Central memory CD8-positive, alpha-beta T cell (primary cell): ENCODE results near the gene WWP2.
A peak's percentile ranks its signal among the peaks of the same experiment; 100 is the strongest.

ENCODE experiments used
- ATAC-seq: fragments of 150-1000 bp; cut with Tn5 transposase; replicated peaks from 2 replicates; pipeline ENCODE4 v1.10.0; 2022; ENCODE audit warnings: mild to moderate bottlenecking, moderate FRiP score, moderate number of reproducible peaks; ENCODE audit not compliant: poor library complexity, severe bottlenecking; ENCODE audit errors: extremely low read depth
- DNase-seq, 2 donors: peaks; one replicate each; pipeline ENCODE4 v3.0.0; 2021; ENCODE audit warnings: low spot score in 2 of 2
- H3K27ac Mint-ChIP-seq: one replicate; pipeline ENCODE4 v1.8.0; 2022; ENCODE audit warnings: low read depth, mild to moderate bottlenecking, moderate library complexity, mixed read lengths
- H3K27me3 Mint-ChIP-seq: one replicate; pipeline ENCODE4 v1.8.0; 2022; ENCODE audit warnings: mixed read lengths
- H3K36me3 Mint-ChIP-seq: one replicate; pipeline ENCODE4 v1.8.0; 2022; ENCODE audit warnings: mild to moderate bottlenecking, moderate library complexity, mixed read lengths; ENCODE audit not compliant: insufficient read depth
- H3K4me1 Mint-ChIP-seq: one replicate; pipeline ENCODE4 v1.8.0; 2022; ENCODE audit warnings: mixed read lengths
- H3K4me3 Mint-ChIP-seq: one replicate; pipeline ENCODE4 v1.8.0; 2022; ENCODE audit warnings: mild to moderate bottlenecking, moderate library complexity, mixed read lengths
- H3K9me3 Mint-ChIP-seq: one replicate; pipeline ENCODE4 v1.8.0; 2022; ENCODE audit warnings: mixed read lengths

Gene WWP2

DNA sequence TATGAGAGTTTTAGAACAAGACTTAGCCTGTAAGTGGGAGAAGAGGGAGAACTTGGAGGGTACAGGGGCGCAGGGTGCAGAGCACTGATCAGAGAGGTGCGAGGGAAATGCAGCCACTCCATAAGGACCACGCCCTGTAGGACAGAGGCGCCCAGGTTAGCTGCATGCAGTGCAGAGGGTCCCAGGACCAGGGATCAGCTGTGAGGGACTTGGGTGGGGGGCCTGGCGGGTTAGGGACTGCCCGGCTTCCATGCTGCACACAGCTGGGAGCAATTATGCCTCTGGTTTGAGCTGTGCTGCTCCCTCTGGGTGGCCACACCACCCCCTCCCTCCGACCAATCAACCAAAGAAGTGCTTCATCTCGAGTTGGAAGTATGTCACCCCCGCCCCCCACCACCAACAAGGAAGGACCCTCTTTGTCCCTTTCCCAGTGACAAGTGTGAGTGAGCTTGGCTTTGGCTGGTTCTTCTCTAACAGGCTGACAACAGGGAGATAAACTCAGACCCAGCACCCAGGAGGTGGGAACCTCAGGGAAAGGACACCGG is 166.8 kb downstream of the WWP2 start:
- no peaks in the 10 kb centered on the region for H3K4me1 Mint-ChIP-seq
- H3K27me3 Mint-ChIP-seq, result no peaks in the 10 kb centered on the region
- DNase-seq (no peak), ATAC-seq (no peak)
- H3K36me3 Mint-ChIP-seq, result peaks cover 19% of the 10 kb centered on the region
- no peak overlapping the region for H3K4me3 Mint-ChIP-seq
- H3K9me3 Mint-ChIP-seq, result no peaks in the 10 kb centered on the region
- H3K27ac Mint-ChIP-seq, result peak overlapping the region; percentile 38

DNA sequence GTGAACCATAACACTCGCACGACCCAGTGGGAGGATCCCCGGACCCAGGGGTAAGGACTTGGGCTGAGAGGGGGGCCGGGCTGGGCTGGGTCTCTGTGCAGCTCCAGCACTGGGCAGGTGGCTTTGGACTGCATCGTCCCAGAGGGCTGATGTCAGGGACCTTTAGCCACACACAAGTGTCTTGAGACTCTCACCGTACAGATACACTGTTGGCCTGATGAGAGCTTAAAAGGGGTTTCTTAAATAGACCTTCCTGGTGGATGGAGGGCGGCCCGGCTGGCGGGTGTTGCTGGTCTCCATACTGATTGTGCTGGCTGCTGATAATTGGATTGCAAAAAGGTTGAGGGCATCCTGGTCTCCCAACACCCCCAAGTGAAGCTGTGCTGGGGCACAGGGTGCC is 167.3 kb downstream of the WWP2 start:
- no peak for DNase-seq
- no peaks in the 10 kb centered on the region for H3K4me1 Mint-ChIP-seq
- peaks cover 19% of the 10 kb centered on the region for H3K36me3 Mint-ChIP-seq
- no peak for ATAC-seq
- H3K9me3 Mint-ChIP-seq, result no peaks in the 10 kb centered on the region
- H3K4me3 Mint-ChIP-seq, result no peak overlapping the region
- H3K27me3 Mint-ChIP-seq, result no peaks in the 10 kb centered on the region
- H3K27ac Mint-ChIP-seq, result no peak overlapping the region

DNA sequence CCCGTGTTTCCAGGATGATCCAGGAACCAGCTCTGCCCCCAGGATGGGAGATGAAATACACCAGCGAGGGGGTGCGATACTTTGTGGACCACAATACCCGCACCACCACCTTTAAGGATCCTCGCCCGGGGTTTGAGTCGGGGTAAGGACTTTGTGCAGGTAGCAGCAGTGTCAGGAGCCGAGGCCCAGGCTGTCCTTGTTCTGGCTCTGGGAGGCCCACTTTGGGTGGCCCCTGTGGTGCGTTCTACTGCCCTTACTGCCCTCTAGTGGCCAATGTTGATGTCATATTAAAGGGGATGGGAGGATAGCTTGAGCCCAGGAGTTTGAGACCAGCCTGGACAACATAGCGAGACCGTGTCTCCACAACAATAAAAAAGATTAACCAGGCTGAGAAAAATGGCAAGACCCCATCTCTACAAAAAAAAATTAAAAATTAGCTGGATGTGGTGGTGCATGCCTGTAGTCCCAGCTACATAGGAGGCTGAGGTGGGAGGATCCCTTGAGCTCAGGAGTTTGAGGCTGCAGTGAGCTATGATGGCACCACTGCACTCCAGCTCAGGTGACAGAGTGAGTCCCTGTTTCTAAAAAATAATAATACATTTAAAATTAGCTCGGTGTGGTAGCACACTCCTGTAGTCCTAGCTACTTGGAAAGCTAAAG is 168.1 kb downstream of the WWP2 start:
- ATAC-seq (peak; percentile 60), DNase-seq (peak in 1 of 2 donors; percentile 26)
- Mint-ChIP-seq H3K27ac (no peak overlapping the region), H3K9me3 (no peaks in the 10 kb centered on the region), H3K36me3 (peaks cover 17% of the 10 kb centered on the region), H3K4me3 (no peak overlapping the region), H3K4me1 (no peaks in the 10 kb centered on the region), H3K27me3 (no peaks in the 10 kb centered on the region)

DNA sequence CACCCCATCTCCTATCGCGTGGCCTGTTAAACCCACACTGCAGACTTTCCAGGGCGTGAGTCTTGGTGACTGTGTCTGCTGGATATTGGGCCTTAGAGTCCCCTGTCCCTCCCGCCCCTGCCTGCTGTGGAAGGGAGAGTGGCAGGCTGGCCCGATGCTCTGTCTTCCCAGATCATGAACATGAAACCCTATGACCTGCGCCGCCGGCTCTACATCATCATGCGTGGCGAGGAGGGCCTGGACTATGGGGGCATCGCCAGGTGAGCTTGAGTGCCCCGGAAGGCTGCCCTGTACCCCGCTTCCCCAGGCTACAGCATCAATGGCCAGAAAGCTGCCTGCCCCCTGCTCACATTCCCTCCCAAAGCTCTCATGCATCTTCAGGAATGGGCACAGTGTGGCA is 169.5 kb downstream of the WWP2 start:
- ATAC-seq (no peak), DNase-seq (no peak)
- Mint-ChIP-seq H3K4me3 (no peak overlapping the region), H3K4me1 (no peaks in the 10 kb centered on the region), H3K9me3 (no peaks in the 10 kb centered on the region), H3K36me3 (peaks cover 23% of the 10 kb centered on the region), H3K27me3 (no peaks in the 10 kb centered on the region), H3K27ac (no peak overlapping the region)

DNA sequence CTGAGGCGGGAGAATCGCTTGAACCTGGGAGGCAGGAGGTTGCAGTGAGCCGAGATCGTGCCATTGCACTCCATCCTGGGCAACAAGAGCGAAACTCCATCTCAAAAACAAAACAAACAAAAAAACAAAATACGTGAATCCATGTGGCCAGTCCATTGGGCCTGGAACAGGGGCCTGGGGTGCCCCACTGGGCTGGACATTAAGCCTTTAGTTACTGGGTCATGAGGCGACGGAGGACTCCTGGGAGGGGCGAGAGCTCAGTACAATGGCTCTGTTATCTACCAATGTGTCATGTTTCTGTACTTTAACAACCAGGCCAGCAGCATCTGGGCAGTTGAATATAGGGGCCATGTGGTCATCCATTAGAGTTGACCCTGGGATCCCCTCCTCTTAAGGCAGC is 170.1 kb downstream of the WWP2 start:
- H3K27ac Mint-ChIP-seq, result no peak overlapping the region

DNA sequence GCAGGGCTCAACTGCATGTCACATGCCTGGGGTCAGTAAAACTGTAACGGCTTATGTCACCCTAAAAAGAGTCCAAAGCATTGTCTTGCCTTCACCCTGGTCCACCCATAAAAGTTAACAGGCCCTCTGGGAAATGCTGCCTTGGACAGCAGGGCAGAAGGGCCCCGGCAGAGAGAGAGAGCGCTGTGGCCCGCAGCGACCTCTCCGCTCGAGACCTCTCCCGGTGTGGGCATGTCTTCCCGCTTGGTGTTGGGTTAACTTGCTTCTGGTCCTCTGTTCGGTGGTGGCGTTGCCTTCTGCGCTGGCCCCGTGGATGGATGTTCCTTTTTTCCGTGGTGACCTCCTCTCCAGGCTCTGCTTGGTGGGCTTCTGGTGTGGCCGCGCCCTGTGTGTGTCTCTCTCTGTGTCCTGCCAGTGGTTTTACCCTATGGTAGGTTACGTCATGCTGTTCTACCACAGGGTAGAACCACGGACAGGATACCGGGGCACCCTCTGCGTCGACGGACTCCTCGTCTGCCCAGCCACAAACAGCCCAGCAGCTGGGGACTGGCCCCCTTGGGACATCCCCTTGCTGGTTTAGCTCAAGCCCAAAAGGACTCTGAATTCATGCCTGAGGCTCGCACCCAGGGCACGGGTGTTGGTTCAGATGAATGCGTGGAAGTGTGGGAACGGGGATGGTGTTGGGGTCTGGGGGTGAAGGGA is 170.7 kb downstream of the WWP2 start:
- Mint-ChIP-seq H3K4me3 (no peak overlapping the region), H3K27ac (no peak overlapping the region), H3K9me3 (no peaks in the 10 kb centered on the region), H3K27me3 (no peaks in the 10 kb centered on the region), H3K4me1 (no peaks in the 10 kb centered on the region), H3K36me3 (peaks cover 31% of the 10 kb centered on the region)
- no peak for DNase-seq
- ATAC-seq, result no peak

More for the DNA sequence above, 170.1 kb downstream of the WWP2 start:
- no peaks in the 10 kb centered on the region for H3K9me3 Mint-ChIP-seq
- H3K4me1 Mint-ChIP-seq, result no peaks in the 10 kb centered on the region
- ATAC-seq (no peak), DNase-seq (no peak)
- no peaks in the 10 kb centered on the region for H3K27me3 Mint-ChIP-seq
- H3K36me3 Mint-ChIP-seq, result peaks cover 27% of the 10 kb centered on the region
- no peak overlapping the region for H3K4me3 Mint-ChIP-seq

DNA sequence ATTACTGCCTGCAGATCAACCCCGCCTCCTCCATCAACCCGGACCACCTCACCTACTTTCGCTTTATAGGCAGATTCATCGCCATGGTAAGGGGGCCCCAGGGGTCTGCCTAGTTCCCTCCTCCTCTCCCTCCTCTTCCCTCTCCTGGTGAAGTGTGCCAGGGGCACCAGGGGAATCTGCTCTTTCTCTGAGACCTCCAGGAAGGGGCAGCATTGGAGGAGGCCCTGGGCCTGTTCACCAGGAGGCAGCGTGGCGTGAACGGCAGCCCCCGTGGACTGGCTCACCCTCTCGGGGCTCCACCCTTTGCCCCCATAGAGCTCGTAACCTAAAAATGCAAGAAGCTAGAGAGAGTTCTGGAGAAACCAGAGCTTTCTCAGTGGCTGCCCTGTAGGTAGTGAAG is 171.9 kb downstream of the WWP2 start:
- H3K27ac Mint-ChIP-seq, result no peak overlapping the region
- peaks cover 32% of the 10 kb centered on the region for H3K36me3 Mint-ChIP-seq
- H3K4me1 Mint-ChIP-seq, result no peaks in the 10 kb centered on the region
- DNase-seq, result no peak
- no peaks in the 10 kb centered on the region for H3K9me3 Mint-ChIP-seq
- no peak overlapping the region for H3K4me3 Mint-ChIP-seq
- ATAC-seq, result no peak
- H3K27me3 Mint-ChIP-seq, result no peaks in the 10 kb centered on the region

DNA sequence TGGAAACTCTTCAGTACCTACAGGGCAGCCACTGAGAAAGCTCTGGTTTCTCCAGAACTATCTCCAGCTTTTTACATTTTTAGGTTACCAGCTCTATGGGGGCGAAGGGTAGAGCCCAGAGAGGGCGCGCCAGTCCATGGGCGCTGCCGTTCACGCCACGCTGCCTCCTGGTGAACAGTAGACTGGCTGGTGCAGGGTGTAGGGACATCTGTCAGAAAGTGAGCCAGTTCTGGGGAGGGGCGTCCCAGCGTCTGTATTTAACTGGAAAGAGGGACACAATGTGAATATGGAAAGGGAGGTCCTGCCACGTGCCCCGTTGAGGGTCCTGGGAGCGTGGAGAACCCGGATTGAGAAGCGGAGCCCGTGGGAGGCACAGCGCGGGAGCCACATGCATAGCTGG is 172.6 kb downstream of the WWP2 start:
- H3K9me3 Mint-ChIP-seq, result no peaks in the 10 kb centered on the region
- peaks cover 36% of the 10 kb centered on the region for H3K36me3 Mint-ChIP-seq
- no peak overlapping the region for H3K4me3 Mint-ChIP-seq
- H3K27ac Mint-ChIP-seq, result no peak overlapping the region
- H3K27me3 Mint-ChIP-seq, result no peaks in the 10 kb centered on the region
- DNase-seq (no peak), ATAC-seq (no peak)
- no peaks in the 10 kb centered on the region for H3K4me1 Mint-ChIP-seq

DNA sequence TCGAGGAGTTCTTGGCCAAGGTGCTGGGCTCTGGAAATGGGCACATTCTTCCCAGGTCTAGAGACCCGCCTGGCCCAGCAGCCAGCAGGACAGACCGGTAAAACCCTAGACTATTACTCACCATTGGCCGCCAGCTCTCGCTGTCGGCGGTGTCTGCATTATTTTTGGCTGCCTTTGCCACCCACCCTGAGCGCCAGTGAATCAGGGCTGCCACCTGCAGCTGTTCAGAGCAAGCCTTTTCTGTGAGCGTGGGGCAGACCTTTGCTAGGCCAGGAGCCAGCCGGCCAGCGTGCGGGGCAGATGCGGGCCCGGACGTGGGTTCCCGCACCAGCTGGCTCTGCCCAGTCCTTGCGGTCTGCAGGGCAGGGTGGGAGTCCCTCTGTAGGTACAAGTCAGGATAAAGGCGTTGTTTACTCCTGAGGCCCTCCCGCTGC is 173.2 kb downstream of the WWP2 start:
- H3K9me3 Mint-ChIP-seq, result no peaks in the 10 kb centered on the region
- H3K27ac Mint-ChIP-seq, result no peak overlapping the region
- H3K4me1 Mint-ChIP-seq, result no peaks in the 10 kb centered on the region
- H3K27me3 Mint-ChIP-seq, result no peaks in the 10 kb centered on the region
- DNase-seq, result no peak
- no peak overlapping the region for H3K4me3 Mint-ChIP-seq
- peaks cover 34% of the 10 kb centered on the region for H3K36me3 Mint-ChIP-seq
- ATAC-seq, result no peak

DNA sequence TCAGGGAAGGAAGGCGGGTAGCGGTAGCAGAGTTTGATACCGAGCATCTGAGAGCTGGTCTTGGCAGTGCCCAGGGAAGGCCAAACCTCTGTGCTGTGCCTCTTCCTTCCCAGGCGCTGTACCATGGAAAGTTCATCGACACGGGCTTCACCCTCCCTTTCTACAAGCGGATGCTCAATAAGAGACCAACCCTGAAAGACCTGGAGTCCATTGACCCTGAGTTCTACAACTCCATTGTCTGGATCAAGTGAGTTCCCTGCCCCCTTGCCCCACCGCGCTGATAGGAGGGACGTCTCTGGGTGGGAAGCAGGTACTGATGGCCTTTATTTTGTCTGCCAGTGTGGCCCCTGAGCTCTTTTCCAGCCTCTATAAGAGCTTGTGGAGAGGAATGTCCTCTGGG is 173.6 kb downstream of the WWP2 start:
- ATAC-seq (no peak), DNase-seq (no peak)
- Mint-ChIP-seq H3K27ac (no peak overlapping the region), H3K27me3 (no peaks in the 10 kb centered on the region), H3K4me1 (no peaks in the 10 kb centered on the region), H3K4me3 (no peak overlapping the region), H3K36me3 (peaks cover 34% of the 10 kb centered on the region), H3K9me3 (no peaks in the 10 kb centered on the region)

DNA sequence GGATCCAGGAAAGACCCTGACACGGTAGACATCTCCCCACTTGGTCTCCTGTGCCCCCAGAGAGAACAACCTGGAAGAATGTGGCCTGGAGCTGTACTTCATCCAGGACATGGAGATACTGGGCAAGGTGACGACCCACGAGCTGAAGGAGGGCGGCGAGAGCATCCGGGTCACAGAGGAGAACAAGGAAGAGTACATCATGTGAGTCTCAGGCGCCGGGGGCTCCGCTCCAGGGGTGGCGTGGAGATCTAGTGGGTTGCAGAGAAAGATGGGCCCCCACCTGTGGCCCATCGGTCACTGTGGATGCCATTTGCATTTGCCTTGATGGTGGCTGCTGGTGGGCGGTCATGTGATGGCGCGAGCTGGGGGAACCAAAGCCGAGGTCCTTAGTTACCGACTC is 174.1 kb downstream of the WWP2 start:
- no peak overlapping the region for H3K27ac Mint-ChIP-seq
- no peak for DNase-seq
- no peaks in the 10 kb centered on the region for H3K4me1 Mint-ChIP-seq
- peaks cover 32% of the 10 kb centered on the region for H3K36me3 Mint-ChIP-seq
- H3K4me3 Mint-ChIP-seq, result no peak overlapping the region
- no peak for ATAC-seq
- no peaks in the 10 kb centered on the region for H3K9me3 Mint-ChIP-seq
- no peaks in the 10 kb centered on the region for H3K27me3 Mint-ChIP-seq

DNA sequence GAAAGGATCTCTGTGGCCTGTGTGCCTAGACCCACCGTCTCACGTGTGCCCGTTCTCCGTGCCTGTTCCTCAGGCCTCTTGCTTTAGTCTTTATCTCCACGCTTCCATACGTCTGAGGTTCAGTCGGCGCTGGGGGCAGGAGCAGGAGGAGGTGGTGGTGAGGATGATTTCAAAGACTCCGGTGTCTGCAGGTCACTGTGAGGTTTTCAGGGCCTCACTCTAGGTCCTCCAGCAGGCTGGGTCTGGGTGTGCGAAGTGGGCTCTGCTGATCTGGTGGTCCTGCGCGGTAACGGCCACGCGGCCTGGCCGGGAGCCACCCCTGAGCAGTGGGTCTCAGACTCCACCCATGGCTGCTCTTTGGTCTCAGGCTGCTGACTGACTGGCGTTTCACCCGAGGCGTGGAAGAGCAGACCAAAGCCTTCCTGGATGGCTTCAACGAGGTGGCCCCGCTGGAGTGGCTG is 174.6 kb downstream of the WWP2 start:
- Mint-ChIP-seq H3K36me3 (peaks cover 30% of the 10 kb centered on the region), H3K9me3 (no peaks in the 10 kb centered on the region), H3K27me3 (no peaks in the 10 kb centered on the region), H3K4me1 (no peaks in the 10 kb centered on the region), H3K4me3 (no peak overlapping the region), H3K27ac (no peak overlapping the region)
- no peak for ATAC-seq
- DNase-seq, result no peak

DNA sequence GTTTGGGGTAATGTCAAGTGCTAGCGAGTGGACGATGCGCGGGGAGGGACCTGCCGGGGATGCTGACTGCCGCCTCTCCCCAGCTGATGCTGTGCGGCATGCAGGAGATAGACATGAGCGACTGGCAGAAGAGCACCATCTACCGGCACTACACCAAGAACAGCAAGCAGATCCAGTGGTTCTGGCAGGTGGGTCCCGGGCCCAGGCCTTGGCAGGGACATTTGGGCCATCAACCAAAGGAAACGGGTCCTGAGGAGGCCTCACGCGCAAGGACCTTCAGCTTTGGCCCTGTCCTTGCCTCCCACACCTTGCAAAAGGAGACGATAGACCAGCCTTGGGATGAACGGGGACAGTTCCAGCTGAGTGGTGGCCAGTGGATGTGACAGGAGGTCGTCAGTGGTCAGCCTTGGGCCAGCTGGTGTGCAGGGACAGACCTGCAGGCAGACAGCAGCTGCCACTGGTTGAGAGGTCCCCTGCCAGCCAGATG is 175.4 kb downstream of the WWP2 start:
- Mint-ChIP-seq H3K4me1 (no peaks in the 10 kb centered on the region), H3K27ac (no peak overlapping the region), H3K36me3 (peaks cover 27% of the 10 kb centered on the region), H3K9me3 (no peaks in the 10 kb centered on the region), H3K27me3 (no peaks in the 10 kb centered on the region), H3K4me3 (no peak overlapping the region)
- DNase-seq, result no peak
- ATAC-seq, result no peak
